DND-41 (cell line): Measurements from ENCODE around the gene RCOR1.

Experiments used
- EZH2 ChIP-seq: IDR thresholded peaks from 3 replicates; pipeline ENCODE4 v1.6.1; 2012; ENCODE audit warnings: borderline replicate concordance, low read depth, mild to moderate bottlenecking, moderate library complexity, low read length, inconsistent platforms; ENCODE audit not compliant: severe bottlenecking
- TF ChIP-seq, protein P1 (sequence below): IDR thresholded peaks from 2 replicates; pipeline ENCODE4 v1.5.1; 2012; ENCODE audit warnings: borderline replicate concordance, low read length, moderate library complexity, mild to moderate bottlenecking; ENCODE audit not compliant: poor library complexity, severe bottlenecking; ENCODE audit errors: extremely low read depth

GRCh38 chr14:102699416-102700110, 107.1 kb downstream of the RCOR1 start:
- TF ChIP-seq, protein P1, sequence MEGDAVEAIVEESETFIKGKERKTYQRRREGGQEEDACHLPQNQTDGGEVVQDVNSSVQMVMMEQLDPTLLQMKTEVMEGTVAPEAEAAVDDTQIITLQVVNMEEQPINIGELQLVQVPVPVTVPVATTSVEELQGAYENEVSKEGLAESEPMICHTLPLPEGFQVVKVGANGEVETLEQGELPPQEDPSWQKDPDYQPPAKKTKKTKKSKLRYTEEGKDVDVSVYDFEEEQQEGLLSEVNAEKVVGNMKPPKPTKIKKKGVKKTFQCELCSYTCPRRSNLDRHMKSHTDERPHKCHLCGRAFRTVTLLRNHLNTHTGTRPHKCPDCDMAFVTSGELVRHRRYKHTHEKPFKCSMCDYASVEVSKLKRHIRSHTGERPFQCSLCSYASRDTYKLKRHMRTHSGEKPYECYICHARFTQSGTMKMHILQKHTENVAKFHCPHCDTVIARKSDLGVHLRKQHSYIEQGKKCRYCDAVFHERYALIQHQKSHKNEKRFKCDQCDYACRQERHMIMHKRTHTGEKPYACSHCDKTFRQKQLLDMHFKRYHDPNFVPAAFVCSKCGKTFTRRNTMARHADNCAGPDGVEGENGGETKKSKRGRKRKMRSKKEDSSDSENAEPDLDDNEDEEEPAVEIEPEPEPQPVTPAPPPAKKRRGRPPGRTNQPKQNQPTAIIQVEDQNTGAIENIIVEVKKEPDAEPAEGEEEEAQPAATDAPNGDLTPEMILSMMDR: no peak
- TF ChIP-seq EZH2: no peak
